WERI-Rb-1 (cell line): ENCODE data around the gene IQSEC1.

Experiments
- DNase-seq: peaks from one replicate; pipeline ENCODE4 v3.0.0-alpha.2; 2020
- H3K27ac ChIP-seq: fragments of 250-450 bp; sonication (Bioruptor Pico); 2 replicates; pipeline ENCODE4 v1.5.1; 2020; ENCODE audit warnings: mild to moderate bottlenecking, moderate library complexity
- H3K27me3 ChIP-seq: fragments of 250-450 bp; sonication (Bioruptor Pico); 2 replicates; pipeline ENCODE4 v1.5.1; 2021; ENCODE audit warnings: mild to moderate bottlenecking, low read depth, moderate library complexity; ENCODE audit not compliant: insufficient read depth, severe bottlenecking
- H3K36me3 ChIP-seq: fragments of 250-450 bp; sonication (Bioruptor Pico); 2 replicates; pipeline ENCODE4 v1.5.1; 2020; ENCODE audit warnings: mild to moderate bottlenecking, moderate library complexity
- H3K4me3 ChIP-seq: 2 replicates; pipeline ENCODE4 v1.5.1; 2011; ENCODE audit warnings: low read depth, mild to moderate bottlenecking, control low read depth, low read length
- H3K9me3 ChIP-seq: fragments of 250-450 bp; sonication (Bioruptor Pico); 2 replicates; pipeline ENCODE4 v1.5.1; 2021; ENCODE audit warnings: mild to moderate bottlenecking, moderate library complexity; ENCODE audit not compliant: severe bottlenecking
- TF ChIP-seq, protein P1 (sequence below): IDR thresholded peaks from 2 replicates; pipeline ENCODE4 v1.5.1; 2011; ENCODE audit warnings: low read depth, mild to moderate bottlenecking, control low read depth, inconsistent platforms, low read length

Gene IQSEC1

GRCh38 chr3:12974334-12974733, 98.9 kb downstream of the IQSEC1 start:
- Histone ChIP-seq H3K27me3 (no peaks in the 10 kb centered on the region), H3K27ac (no peak overlapping the region), H3K9me3 (no peaks in the 10 kb centered on the region), H3K4me3 (no peak overlapping the region), H3K36me3 (peaks cover 71% of the 10 kb centered on the region)
- TF ChIP-seq, protein P1, sequence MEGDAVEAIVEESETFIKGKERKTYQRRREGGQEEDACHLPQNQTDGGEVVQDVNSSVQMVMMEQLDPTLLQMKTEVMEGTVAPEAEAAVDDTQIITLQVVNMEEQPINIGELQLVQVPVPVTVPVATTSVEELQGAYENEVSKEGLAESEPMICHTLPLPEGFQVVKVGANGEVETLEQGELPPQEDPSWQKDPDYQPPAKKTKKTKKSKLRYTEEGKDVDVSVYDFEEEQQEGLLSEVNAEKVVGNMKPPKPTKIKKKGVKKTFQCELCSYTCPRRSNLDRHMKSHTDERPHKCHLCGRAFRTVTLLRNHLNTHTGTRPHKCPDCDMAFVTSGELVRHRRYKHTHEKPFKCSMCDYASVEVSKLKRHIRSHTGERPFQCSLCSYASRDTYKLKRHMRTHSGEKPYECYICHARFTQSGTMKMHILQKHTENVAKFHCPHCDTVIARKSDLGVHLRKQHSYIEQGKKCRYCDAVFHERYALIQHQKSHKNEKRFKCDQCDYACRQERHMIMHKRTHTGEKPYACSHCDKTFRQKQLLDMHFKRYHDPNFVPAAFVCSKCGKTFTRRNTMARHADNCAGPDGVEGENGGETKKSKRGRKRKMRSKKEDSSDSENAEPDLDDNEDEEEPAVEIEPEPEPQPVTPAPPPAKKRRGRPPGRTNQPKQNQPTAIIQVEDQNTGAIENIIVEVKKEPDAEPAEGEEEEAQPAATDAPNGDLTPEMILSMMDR: no peak
- DNase-seq: no peak

DNA sequence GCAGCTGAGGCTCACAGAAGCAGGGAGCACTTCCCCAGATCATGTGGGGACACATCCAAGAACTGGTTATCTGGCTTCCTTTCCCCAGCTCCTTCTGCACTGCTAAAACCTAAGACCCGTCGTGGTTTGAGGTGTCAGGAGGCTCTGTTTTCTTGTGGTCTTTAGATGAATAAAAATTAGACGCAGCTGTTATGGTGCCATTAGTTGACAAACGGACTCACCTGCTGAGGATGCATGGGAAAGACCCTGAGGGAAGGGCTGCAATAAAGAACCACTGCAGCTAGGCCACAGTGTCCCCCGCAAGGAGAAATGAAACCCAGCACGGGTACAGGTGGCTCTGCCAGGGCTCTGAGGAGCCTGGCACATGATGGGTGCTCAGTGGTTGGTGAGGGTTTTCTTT, 99.4 kb downstream of the IQSEC1 start:
- no peaks in the 10 kb centered on the region for H3K27me3 ChIP-seq
- no peak overlapping the region for H3K4me3 ChIP-seq
- no peak overlapping the region for H3K27ac ChIP-seq
- DNase-seq: no peak
- TF ChIP-seq, protein P1: no peak
- H3K36me3 ChIP-seq: peaks cover 67% of the 10 kb centered on the region
- no peaks in the 10 kb centered on the region for H3K9me3 ChIP-seq

DNA sequence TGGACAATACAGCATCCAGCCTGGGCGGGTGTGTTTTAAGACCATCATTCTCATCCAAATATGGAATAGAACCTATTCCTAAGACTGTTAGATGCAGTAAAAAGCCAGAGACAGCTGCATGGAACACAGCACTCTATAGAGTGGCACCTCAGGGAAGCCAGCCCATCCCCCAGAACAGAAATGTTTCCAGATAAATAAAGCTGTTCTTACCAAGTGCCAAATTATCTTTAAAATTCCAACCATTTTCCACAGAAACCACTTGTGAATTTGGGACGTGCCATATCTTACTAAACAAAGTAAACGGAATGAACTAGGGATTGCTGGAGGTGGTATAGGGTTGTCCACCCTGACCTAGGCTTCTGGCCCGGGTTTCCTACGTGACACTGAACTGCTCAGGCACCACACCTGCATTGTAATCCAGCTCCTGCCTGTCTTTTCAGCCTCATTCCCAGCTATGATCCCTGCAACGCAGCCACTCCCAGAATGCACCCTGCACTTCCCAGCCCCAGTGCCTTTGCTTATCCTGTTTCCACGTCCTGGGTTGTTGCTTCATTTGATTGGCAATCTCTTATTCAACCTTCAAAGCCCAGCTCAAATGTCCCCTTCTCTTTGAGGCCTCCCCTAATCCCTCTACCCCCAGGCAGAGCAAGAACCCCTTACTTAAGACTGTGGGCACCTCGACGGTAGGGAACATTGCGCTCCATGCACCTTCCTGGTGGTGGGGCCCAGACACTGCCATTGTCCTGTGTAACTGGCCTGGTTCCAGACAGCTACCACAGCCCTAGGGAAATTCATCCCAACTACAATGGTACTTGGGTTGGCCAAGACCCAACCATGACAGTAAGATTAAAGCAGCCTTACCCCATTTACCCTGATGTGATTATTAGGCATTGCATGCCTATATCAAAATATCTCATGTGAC, 100.2 kb downstream of the IQSEC1 start:
- H3K36me3 ChIP-seq: peaks cover 70% of the 10 kb centered on the region
- no peaks in the 10 kb centered on the region for H3K9me3 ChIP-seq
- TF ChIP-seq, protein P1: no peak
- no peak for DNase-seq
- H3K27me3 ChIP-seq: no peaks in the 10 kb centered on the region
- no peak overlapping the region for H3K4me3 ChIP-seq
- no peak overlapping the region for H3K27ac ChIP-seq

DNA sequence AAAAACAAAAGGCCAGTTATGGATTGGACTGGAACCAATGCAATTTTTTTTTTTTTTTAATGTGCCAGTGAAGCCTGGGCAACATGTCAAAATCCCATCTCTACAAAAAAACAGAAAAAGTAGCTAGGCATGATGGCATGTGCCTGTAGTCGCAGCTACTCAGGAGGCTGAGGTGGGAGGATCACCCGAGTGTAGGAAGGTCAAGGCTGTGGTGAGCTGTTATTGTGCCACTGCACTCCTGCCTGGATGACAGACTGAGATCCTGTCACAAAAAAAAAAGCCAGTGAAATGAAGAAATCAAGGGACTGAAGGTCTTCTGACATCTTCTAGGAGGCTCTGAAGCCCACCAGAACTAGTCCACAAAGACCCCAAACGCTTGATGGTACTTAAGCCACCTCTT, 101.2 kb downstream of the IQSEC1 start:
- H3K27me3 ChIP-seq: no peaks in the 10 kb centered on the region
- no peaks in the 10 kb centered on the region for H3K9me3 ChIP-seq
- TF ChIP-seq, protein P1: no peak
- peaks cover 65% of the 10 kb centered on the region for H3K36me3 ChIP-seq
- H3K4me3 ChIP-seq: no peak overlapping the region
- H3K27ac ChIP-seq: no peak overlapping the region
- DNase-seq: no peak

DNA sequence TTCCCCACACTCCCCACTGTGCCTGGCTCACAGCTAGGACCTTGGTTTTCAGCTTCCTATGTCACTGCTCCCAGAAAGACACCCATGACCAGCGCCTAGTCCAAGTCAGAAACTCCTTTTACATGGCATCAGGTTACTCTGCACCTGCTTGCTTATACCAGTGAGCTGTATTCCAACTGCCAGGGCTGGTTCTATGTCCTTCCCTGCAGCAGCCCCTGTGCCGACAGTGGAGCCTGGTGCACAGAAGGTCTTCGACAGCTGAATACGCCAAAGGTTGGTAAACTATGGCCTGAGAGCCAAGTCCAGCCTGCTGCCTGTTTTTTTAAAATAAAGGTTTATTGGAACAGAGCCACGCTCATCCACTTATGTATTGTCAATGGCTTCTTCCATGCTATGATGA, 102.5 kb downstream of the IQSEC1 start:
- Histone ChIP-seq H3K27ac (no peak overlapping the region), H3K9me3 (no peaks in the 10 kb centered on the region), H3K36me3 (peaks cover 63% of the 10 kb centered on the region), H3K4me3 (no peak overlapping the region), H3K27me3 (no peaks in the 10 kb centered on the region)
- no peak for DNase-seq
- TF ChIP-seq, protein P1: no peak
